Measurements from ENCODE around the gene CCDC73. TPM values are rescaled to one million over a fixed set of nuclear protein-coding genes. Genes with fewer than 3 reads are reported as not detected.
"Not testable (repeated sequence)": the region's sequence is repeated elsewhere in the genome, so short reads cannot be mapped to it uniquely, and the experiment has no call there.

The CCDC73 gene
- polyA plus RNA-seq, 4 donors, result 0.19 to 0.34 (median 0.25) TPM

DNA sequence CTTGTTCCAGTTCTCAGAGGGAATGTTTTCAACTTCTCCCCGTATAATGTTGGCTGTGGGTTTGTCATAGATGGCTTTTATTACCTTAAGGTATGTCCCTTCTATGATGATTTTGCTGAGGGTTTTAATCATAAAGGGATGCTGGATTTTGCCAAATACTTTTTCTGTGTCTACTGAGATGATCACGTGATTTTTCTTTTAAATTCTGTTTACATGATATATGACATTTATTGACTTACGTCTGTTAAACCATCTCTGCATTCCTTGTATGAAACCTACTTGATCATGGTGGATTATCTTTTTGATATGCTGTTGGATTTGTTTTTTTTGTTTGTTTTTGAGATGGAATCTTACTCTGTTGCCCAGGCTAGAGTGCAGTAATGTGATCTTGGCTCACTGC is 85.5 kb downstream of the CCDC73 start:
- not testable (repeated sequence) for DNase-seq (ENCODE audit: low read depth in 4 of 4, low spot score in 3 of 4)

- DNase-seq (ENCODE audit: low read depth in 4 of 4, low spot score in 3 of 4), result no peak
Observed at GRCh38 chr11:32706985-32707741, 87.3 kb downstream of the CCDC73 start.

DNA sequence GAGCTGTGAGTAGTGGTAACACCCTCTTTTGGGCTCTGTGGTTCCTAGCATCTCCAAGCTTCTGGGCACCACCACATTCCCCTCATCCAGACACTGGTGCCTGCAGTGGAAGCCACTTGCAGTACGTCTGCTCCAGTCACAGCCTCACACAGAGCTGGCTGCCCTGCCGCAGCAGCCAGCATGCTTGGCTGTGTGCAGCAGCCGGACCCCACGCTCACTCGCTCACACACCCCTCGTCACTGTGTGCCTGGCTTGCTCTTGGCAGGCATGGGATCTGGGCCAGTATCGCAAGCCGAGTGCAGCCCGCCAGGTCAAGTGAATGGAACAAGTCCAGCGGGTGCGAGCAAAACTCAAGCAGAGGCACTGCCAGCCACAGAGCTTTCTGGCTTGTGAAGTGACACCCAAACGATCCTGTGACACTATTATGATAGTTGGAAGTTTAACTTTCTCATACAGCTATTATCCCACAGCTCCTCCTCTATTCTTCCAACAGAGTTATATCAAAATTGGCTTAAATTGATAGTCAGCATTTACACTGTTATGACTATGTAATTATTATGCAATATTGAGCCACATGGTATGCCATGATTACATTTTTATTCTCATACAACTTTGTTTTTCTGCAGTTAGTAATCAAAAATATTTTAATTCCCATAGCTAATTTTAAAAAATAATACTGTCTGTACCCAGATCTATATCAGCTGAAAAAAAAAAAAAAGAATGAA is 89.0 kb downstream of the CCDC73 start:
- no peak for DNase-seq (ENCODE audit: low read depth in 4 of 4, low spot score in 3 of 4)

DNA sequence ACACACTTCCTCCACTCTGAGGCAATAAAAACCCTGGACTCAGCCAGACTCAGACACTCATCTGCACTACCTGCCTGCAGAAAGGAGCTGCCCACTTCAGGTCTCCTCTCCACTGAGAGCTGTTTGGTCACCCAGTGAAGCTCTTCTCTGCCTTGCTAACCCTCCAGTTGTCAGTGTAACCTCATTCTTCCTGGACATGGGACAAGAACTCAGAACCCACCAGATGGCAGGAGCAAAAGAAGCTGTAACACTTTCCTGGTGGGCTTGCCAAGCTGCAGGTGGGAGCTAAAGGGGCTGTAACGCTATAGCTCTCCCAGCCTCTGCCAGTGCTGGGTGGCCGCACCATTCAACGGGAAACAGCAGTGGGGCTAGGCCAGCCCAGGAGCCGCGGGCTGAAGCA is 89.7 kb downstream of the CCDC73 start:
- DNase-seq (ENCODE audit: low read depth in 4 of 4, low spot score in 3 of 4), result no peak

- DNase-seq (ENCODE audit: low read depth in 4 of 4, low spot score in 3 of 4), result no peak
Observed at GRCh38 chr11:32704261-32704660, 90.2 kb downstream of the CCDC73 start.

- DNase-seq (ENCODE audit: low read depth in 4 of 4, low spot score in 3 of 4), result no peak
Observed at GRCh38 chr11:32701616-32702015, 92.8 kb downstream of the CCDC73 start.

DNA sequence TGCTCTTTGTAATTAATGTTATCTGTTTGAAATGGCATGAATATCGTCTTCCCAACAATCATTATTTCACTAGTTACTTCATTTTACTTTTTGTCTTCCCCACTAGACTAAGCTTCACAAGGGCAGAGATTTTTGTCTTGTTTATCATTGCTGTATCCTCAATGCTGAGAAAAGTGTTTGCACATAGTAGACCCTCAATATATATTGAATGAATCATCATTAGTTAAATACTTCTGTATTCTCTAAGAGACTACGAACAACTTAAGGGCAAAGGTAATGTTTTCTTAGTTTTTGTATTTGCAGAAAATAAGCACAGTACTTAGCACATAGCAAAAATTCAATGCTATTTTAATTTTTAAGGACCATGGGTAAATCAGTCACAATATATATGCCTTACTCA is 95.9 kb downstream of the CCDC73 start:
- no peak for DNase-seq (ENCODE audit: low read depth in 4 of 4, low spot score in 3 of 4)

DNA sequence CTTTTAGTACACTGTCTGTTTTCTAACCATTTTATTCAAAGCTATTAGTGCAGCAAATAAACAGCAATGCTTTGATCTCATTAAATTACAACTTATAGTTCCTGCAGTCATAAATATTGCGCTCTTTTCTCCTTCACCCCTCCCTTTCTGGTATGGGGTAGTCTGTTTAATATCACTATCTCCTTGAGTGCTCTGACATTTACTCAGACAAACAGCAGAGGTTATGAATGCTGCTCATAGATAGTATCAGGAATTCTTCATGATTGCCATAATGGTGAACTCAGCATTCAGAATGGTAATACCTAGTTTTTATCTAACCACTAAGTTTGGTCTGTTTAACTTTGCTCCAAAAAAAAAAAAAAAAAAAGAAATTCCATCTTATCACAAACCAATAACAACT is 123.4 kb downstream of the CCDC73 start:
- no peak for DNase-seq (ENCODE audit: low read depth in 4 of 4, low spot score in 3 of 4)

GRCh38 chr11:32659672-32660071 is 134.8 kb downstream of the CCDC73 start:
- no peak for DNase-seq (ENCODE audit: low read depth in 4 of 4, low spot score in 3 of 4)

DNA sequence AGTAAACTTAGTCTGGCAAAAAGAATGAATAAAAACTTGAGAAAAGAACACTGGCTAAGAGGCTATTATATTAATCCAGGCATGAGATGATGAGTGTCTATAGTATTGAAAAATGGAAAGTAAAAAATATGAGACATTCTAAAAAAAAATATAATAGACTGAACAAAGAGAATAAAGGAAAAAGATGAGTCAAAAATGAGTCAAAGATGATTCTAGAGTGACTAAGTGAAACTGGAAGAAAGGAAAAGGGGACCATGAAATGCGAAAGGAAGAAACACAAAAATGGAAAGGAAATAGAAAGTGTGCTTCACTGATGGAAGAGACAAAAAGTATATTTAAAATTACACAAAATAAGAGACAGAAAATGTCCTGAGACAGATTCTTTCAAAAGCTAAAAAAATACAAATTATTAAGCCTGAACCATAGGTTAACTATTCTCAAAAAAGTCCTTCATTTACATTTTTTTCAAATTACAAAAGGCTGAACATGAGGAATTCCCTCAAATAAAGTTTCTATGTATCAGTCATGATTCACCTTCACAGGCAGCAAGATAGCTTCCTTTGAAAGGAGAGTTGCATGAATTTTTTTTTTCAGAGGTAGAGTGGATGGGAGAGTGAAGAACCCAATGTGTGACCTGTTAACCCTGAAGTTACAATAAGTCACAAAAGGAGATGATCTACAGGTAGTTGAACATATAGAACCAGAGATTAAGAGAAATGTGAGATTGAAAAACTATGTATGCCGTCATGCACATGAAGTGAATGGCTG is 135.6 kb downstream of the CCDC73 start:
- DNase-seq (ENCODE audit: low read depth in 4 of 4, low spot score in 3 of 4), result no peak

GRCh38 chr11:32643526-32643925 is 150.9 kb downstream of the CCDC73 start:
- no peak for DNase-seq (ENCODE audit: low read depth in 4 of 4, low spot score in 3 of 4)

DNA sequence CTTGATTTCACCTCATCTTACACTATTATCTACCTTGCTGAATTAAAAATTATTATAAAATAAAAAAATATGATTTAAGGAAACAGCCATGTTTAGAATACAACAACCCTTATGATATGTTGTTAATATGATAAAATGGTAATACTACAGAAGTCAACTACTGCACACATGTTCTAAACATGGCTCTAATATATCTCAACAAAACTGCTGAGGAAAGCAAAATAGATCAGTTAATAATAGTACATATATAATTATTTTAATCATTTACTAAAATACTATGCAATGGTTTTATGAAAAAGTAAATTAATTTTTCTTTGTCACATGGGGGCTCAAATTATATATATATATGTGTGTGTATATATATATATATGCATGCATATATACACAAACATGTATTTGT is 153.1 kb downstream of the CCDC73 start:
- no peak for DNase-seq (ENCODE audit: low read depth in 4 of 4, low spot score in 3 of 4)

GRCh38 chr11:32635819-32636218 is 158.6 kb downstream of the CCDC73 start:
- DNase-seq (ENCODE audit: low read depth in 4 of 4, low spot score in 3 of 4), result no peak

- no peak for DNase-seq (ENCODE audit: low read depth in 4 of 4, low spot score in 3 of 4)
Observed at GRCh38 chr11:32630844-32631243, 163.6 kb downstream of the CCDC73 start.

GRCh38 chr11:32616903-32617302 is 177.6 kb downstream of the CCDC73 start:
- DNase-seq (ENCODE audit: low read depth in 4 of 4, low spot score in 3 of 4), result no peak

GRCh38 chr11:32615422-32615821 is 179.0 kb downstream of the CCDC73 start:
- DNase-seq (ENCODE audit: low read depth in 4 of 4, low spot score in 3 of 4), result no peak

GRCh38 chr11:32613500-32614151 is 180.8 kb downstream of the CCDC73 start:
- no peak for DNase-seq (ENCODE audit: low read depth in 4 of 4, low spot score in 3 of 4)

DNA sequence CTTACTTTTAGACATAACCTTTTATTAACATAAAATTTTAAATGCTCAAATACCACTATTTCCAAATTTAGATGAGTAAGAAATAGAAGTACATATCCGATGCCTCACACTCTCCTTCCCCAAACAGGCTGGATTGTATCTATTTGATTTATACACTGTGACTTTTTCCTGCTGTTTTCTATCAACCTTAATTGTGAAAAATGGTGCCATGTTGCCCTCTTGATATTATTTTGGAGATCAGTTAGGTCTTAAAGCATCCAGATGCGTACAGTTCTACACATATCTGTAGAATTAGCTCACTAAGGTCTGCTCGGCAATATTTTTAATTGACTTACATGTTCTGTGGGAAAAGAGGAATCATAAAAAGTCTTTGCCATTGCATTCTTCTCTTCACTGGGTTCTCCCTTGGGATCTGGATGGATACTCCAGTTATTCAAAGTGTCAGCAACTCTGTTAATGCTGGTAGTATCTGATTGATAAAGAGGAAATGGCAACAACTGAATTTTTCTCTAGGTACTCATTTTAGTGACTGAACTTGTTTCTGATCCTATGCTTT is 183.6 kb downstream of the CCDC73 start:
- no peak for DNase-seq (ENCODE audit: low read depth in 4 of 4, low spot score in 3 of 4)

DNA sequence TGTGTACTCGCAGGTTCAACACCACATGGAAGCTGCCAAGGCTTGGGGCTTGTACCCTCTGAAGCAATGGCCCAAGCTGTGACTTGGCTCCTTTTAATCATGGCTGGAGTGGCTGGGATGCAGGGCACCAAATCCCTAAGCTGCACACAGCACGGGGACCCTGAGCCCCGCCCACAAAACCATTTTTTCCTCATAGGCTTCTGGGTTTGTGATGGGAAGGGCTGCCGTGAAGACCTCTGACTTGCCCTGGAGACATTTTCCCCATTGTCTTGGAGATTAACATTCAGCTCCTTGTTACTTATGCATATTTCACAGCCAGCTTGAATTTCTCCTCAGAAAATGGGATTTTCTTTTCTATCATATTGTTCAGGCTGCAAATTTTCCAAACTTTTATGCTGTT is 185.6 kb downstream of the CCDC73 start:
- DNase-seq (ENCODE audit: low read depth in 4 of 4, low spot score in 3 of 4), result not testable (repeated sequence)

GRCh38 chr11:32606220-32606619 is 188.2 kb downstream of the CCDC73 start:
- DNase-seq (ENCODE audit: low read depth in 4 of 4, low spot score in 3 of 4), result no peak
